Panc1 (cell line): ENCODE results near the gene NGEF. TPM values are rescaled to one million over a fixed set of nuclear protein-coding genes. Genes with fewer than 3 reads are reported as not detected.

ENCODE experiments used
- ATAC-seq: fragments of 200-7000 bp; cut with Tn5 transposase; 2 replicates; pipeline ENCODE4 v1.9.1; 2020; ENCODE audit warnings: mild to moderate bottlenecking, moderate library complexity
- BruUV-seq: library from RNA; stranded (reverse); fragments of 400-500 nt; replicated peaks from 2 replicates; lab custom pipeline; 2021; lab: Mats Ljungman, UMichigan
- CTCF ChIA-PET: fragments of 300-600 bp; sonication (Branson Sonifier 250); formaldehyde crosslinking; loops from one replicate; lab custom pipeline; 2022; ENCODE audit warnings: antibody characterized with exemption; lab: Charles Lee
- POLR2A ChIA-PET: fragments of 300-600 bp; sonication (Branson Sonifier 250); formaldehyde crosslinking; loops from one replicate; lab custom pipeline; 2022; ENCODE audit warnings: antibody characterized with exemption; lab: Charles Lee
- DNase-seq: peaks from one replicate; pipeline ENCODE4 v3.0.0-alpha.2; 2010; ENCODE audit warnings: low read depth, low spot score
- H3K27ac ChIP-seq: 2 replicates; pipeline ENCODE4 v1.5.1; 2011; ENCODE audit warnings: mild to moderate bottlenecking, low read length, inconsistent platforms
- H3K27me3 ChIP-seq: fragments of 200-500 bp; sonication (Bioruptor generic); 2 replicates; pipeline ENCODE4 v1.6.0; 2014; ENCODE audit warnings: low read length, inconsistent platforms; ENCODE audit not compliant: control insufficient read depth, insufficient read depth
- H3K36me3 ChIP-seq: fragments of 200-500 bp; sonication (Bioruptor generic); 2 replicates; pipeline ENCODE4 v1.5.1; 2014; ENCODE audit warnings: inconsistent platforms, mild to moderate bottlenecking, low read length, moderate library complexity; ENCODE audit not compliant: control insufficient read depth, insufficient read depth
- H3K4me1 ChIP-seq: 2 replicates; pipeline ENCODE4 v1.5.1; 2011; ENCODE audit warnings: inconsistent platforms, mild to moderate bottlenecking, low read length, moderate library complexity; ENCODE audit not compliant: control insufficient read depth, insufficient read depth
- H3K4me3 ChIP-seq, 2 experiments: 2 replicates each; pipeline ENCODE4 v1.5.1; 2011 to 2012; ENCODE audit warnings: low read depth in 2 of 2, low read length in 2 of 2, mild to moderate bottlenecking in 2 of 2, inconsistent platforms in 1 of 2, moderate library complexity in 1 of 2
- H3K9me3 ChIP-seq: fragments of 200-500 bp; sonication (Bioruptor generic); 2 replicates; pipeline ENCODE4 v1.5.1; 2014; ENCODE audit warnings: low read depth, mild to moderate bottlenecking, inconsistent platforms, low read length, moderate library complexity; ENCODE audit not compliant: control insufficient read depth, insufficient read depth
- POLR2AphosphoS5 ChIP-seq: IDR thresholded peaks from 2 replicates; pipeline ENCODE4 v1.6.1; 2012; ENCODE audit warnings: mild to moderate bottlenecking, low read depth, low read length, moderate library complexity
- REST ChIP-seq, 2 experiments: IDR thresholded peaks; 2 replicates each; pipeline ENCODE4 v1.6.1; 2011 to 2012; ENCODE audit warnings: low read depth in 2 of 2, control low read depth in 1 of 2, low read length in 1 of 2, mild to moderate bottlenecking in 1 of 2, moderate library complexity in 1 of 2; ENCODE audit not compliant: insufficient read depth in 1 of 2
- SIN3A ChIP-seq: IDR thresholded peaks from 2 replicates; pipeline ENCODE4 v1.6.1; 2012; ENCODE audit warnings: low read depth, mild to moderate bottlenecking, low read length, moderate library complexity, borderline replicate concordance; ENCODE audit not compliant: insufficient read depth
- TCF7L2 ChIP-seq: IDR thresholded peaks from 2 replicates; pipeline ENCODE4 v1.6.1; 2011; ENCODE audit warnings: mild to moderate bottlenecking, low read depth, low read length, inconsistent platforms
- in situ Hi-C: cut with HindIII; loops from 2 replicates; pipeline ENCODE4 v1.10.0; 2016; ENCODE audit warnings: low sequenced_read_pairs, low pct_unique_long_range_greater_than_20kb
- intact Hi-C: fragments of 100-400 bp; cut with micrococcal nuclease; formaldehyde crosslinking; loops from one replicate; pipeline ENCODE4 v1.10.0; 2022; ENCODE audit not compliant: unreplicated experiment
- total RNA-seq: library from RNA; stranded (reverse); gene quantifications from one replicate; pipeline ENCODE4 v1.2.1, GENCODE V29; 2021; ENCODE audit not compliant: unreplicated experiment
- TF ChIP-seq, protein P1 (sequence below): fragments of 450-650 bp; IDR thresholded peaks from 2 replicates; pipeline ENCODE4 v1.5.1; 2017; ENCODE audit warnings: mild to moderate bottlenecking

Gene NGEF
- total RNA-seq, 1 experiment from 2014 or later, result 17.8 TPM

GRCh38 chr2:233059547-233059796 lies 46.4 kb upstream of the NGEF start:
- intact Hi-C loops (no loop called here), in situ Hi-C loops (no loop called here)
- ATAC-seq (no peak; the same call in 1 of the 2 replicates), DNase-seq (no peak)
- Histone ChIP-seq H3K36me3 (no peaks in the 10 kb centered on the region), H3K27ac (no peak overlapping the region), H3K27me3 (no peaks in the 10 kb centered on the region), H3K4me1 (peaks cover 5% of the 10 kb centered on the region), H3K4me3 (no peak overlapping the region), H3K9me3 (no peaks in the 10 kb centered on the region)
- ChIA-PET CTCF (no interaction called here), POLR2A (no interaction called here)
- BruUV-seq, result no TSS peak
- TF ChIP-seq, protein P1, sequence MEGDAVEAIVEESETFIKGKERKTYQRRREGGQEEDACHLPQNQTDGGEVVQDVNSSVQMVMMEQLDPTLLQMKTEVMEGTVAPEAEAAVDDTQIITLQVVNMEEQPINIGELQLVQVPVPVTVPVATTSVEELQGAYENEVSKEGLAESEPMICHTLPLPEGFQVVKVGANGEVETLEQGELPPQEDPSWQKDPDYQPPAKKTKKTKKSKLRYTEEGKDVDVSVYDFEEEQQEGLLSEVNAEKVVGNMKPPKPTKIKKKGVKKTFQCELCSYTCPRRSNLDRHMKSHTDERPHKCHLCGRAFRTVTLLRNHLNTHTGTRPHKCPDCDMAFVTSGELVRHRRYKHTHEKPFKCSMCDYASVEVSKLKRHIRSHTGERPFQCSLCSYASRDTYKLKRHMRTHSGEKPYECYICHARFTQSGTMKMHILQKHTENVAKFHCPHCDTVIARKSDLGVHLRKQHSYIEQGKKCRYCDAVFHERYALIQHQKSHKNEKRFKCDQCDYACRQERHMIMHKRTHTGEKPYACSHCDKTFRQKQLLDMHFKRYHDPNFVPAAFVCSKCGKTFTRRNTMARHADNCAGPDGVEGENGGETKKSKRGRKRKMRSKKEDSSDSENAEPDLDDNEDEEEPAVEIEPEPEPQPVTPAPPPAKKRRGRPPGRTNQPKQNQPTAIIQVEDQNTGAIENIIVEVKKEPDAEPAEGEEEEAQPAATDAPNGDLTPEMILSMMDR, result no peak
- TF ChIP-seq REST (IDR thresholded peaks at IDR 0.05; ENCODE audit: insufficient read depth in 1 of 2, low read depth in 2 of 2, low read length in 1 of 2), result no peak
- no peak for TF ChIP-seq POLR2AphosphoS5
- no peak for TF ChIP-seq SIN3A

DNA sequence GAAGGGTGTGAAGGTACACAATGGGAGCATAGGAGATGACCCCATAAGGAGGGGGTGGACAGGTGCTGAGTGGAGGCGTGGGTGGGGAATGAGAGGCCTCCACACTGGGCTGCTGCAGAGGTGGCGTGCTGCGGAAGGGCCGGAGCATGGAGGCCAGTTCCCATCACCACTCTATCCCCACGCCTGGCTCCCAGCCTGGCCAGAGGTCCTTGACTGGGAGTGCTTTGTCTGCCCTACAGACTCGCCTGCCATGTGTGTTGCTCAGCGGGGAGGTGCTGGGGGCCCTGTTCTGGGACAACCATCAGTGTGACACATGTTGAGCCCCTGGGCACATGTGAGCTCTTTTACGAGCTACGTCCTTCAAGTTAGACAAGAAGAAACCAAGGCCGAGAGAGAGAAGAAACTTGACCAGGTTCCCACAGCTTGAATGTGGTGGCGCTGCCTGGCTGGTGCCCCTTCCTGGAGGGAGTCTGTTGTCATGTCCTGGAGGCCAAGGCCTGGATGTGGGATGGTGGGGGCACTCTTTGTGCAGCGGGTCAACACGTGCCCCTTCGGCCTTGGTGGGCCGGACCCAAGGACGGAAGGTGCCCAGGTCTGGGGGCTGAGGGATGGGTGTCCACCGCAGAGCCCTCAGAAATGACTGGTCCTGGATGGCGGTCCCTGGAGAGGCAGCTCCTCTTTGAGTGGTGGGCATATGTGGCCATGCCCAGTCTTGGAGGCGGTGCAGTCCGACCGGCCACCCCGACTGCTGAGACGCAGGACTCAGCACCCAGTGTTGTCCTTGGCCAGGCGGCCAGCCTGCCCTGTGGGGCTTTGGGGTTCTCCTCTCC lies 45.9 kb upstream of the NGEF start:
- POLR2A ChIA-PET, result no interaction called here
- in situ Hi-C loops, result no loop called here
- no peak for ATAC-seq
- TF ChIP-seq TCF7L2 (no peak), SIN3A (no peak), POLR2AphosphoS5 (no peak), REST (IDR thresholded peaks at IDR 0.05; ENCODE audit: insufficient read depth in 1 of 2, low read depth in 2 of 2, low read length in 1 of 2) (no peak)
- TF ChIP-seq, protein P1, result no peak
- BruUV-seq, result no TSS peak
- CTCF ChIA-PET, result no interaction called here
- Histone ChIP-seq H3K27me3 (no peaks in the 10 kb centered on the region), H3K9me3 (no peaks in the 10 kb centered on the region), H3K36me3 (no peaks in the 10 kb centered on the region), H3K4me1 (peaks cover 9% of the 10 kb centered on the region), H3K4me3 (no peak overlapping the region), H3K27ac (no peak overlapping the region)
- no peak for DNase-seq
- intact Hi-C loops, result no loop called here
